ENCODE measurements around the gene C21orf58. TPM values are rescaled to one million over a fixed set of nuclear protein-coding genes. Genes with fewer than 3 reads are reported as not detected.

C21orf58 gene
- polyA plus RNA-seq, 4 donors: 0.54 to 9.1 (median 3.3) TPM

DNA sequence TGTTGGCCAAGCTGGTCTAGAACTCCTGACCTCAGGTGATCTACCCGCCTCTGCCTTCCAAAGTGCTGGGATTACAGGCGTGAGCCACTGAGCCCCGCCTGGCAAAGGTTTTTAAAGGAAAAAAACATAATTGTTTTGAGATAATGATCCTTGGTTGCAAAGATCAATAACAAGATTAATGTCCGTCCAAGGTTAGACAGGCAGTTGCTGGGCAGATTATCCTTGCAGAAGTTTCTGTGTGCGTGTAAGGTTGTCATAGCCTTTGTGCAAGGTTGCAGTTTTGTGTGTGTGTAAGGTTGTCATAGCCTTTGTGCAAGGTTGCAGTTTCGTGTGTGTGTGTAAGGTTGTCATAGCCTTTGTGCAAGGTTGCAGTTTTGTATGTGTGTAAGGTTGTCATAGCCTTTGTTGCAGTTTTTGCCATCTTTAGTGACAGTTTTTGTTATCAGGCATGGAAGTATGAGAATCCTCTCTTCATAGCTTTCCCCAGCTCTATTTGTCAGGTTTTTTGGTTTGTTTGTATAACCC is 34.0 kb downstream of the C21orf58 start:
- DNase-seq: no peak
- peaks cover 0 to 8% of the 10 kb centered on the region in 2 donors for H3K9me3 ChIP-seq (ENCODE audit: control insufficient read depth in 2 of 2, insufficient read depth in 1 of 2, low read depth in 1 of 2, low read length in 1 of 2)
- H3K27ac ChIP-seq (ENCODE audit: low read depth in 1 of 3, low read length in 2 of 3): no peak overlapping the region
- FAIRE-seq: no peak
- peaks cover 4 to 13% (median 4%) of the 10 kb centered on the region in 3 donors for H3K36me3 ChIP-seq (ENCODE audit: control insufficient read depth in 3 of 3, insufficient read depth in 2 of 3, low read depth in 1 of 3, low read length in 3 of 3)
- peaks cover 0 to 11% (median 4%) of the 10 kb centered on the region in 3 donors for H3K4me1 ChIP-seq (ENCODE audit: control insufficient read depth in 3 of 3, insufficient read depth in 2 of 3, low read depth in 1 of 3, low read length in 2 of 3)
- 63 to 79% (median 70%) methylated on average over 6 of the region's 6 CpGs for whole genome bisulfite sequencing, 3 donors
- H3K4me3 ChIP-seq (ENCODE audit: low read depth in 1 of 3, low read length in 3 of 3): no peak overlapping the region
- H3K27me3 ChIP-seq (ENCODE audit: control insufficient read depth in 3 of 3, insufficient read depth in 3 of 3, low read length in 3 of 3): no peaks in the 10 kb centered on the region

DNA sequence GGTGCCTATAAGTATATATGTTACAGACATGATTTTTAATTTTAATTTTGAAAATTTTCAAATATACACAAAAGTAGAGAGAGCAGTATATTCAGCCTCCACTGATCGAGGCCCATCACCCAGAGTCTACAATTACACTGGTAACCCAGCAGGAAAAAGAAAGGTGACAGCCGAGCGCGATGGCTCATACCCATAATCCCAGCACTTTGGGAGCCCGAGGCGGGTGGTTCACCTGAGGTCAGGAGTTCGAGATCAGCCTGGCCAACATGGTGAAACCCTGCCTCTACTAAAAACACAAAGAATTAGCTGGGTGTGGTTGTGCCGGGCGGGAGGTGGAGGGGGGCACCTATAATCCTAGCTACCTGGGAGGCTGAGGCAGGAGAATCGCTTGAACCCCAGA is 36.1 kb downstream of the C21orf58 start:
- 85 to 90% (median 88%) methylated on average over 10 of the region's 10 CpGs for WGBS, 3 donors
- DNase-seq (no peak), FAIRE-seq (no peak)
- Histone ChIP-seq H3K4me1 (ENCODE audit: control insufficient read depth in 3 of 3, insufficient read depth in 2 of 3, low read depth in 1 of 3, low read length in 2 of 3) (peaks cover 6 to 17% (median 12%) of the 10 kb centered on the region in 3 donors), H3K27me3 (ENCODE audit: control insufficient read depth in 3 of 3, insufficient read depth in 3 of 3, low read length in 3 of 3) (no peaks in the 10 kb centered on the region), H3K4me3 (ENCODE audit: low read depth in 1 of 3, low read length in 3 of 3) (no peak overlapping the region), H3K9me3 (ENCODE audit: control insufficient read depth in 2 of 2, insufficient read depth in 1 of 2, low read depth in 1 of 2, low read length in 1 of 2) (peaks cover 0 to 8% of the 10 kb centered on the region in 2 donors), H3K36me3 (ENCODE audit: control insufficient read depth in 3 of 3, insufficient read depth in 2 of 3, low read depth in 1 of 3, low read length in 3 of 3) (peaks cover 6 to 22% (median 6%) of the 10 kb centered on the region in 3 donors), H3K27ac (ENCODE audit: low read depth in 1 of 3, low read length in 2 of 3) (no peak overlapping the region)

DNA sequence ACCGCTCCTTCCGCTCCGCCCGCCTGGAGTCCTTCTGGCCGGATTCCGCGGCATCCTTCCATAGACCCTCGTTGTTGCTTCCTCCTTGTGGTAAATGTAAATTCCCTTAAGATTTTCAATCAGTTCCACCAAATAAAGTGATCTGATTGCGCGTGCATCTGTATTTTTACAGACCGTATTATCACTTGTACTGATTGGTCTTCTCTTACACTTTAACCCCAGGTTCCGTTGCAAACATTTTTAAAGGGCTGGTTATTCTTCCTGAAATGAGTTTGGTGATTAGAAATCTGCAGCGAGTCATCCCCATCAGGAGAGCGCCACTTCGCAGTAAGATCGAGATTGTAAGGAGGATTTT is 37.0 kb downstream of the C21orf58 start:
- peak overlapping the region; percentile 91 to 96 (median 92) for H3K27ac ChIP-seq (ENCODE audit: low read depth in 1 of 3, low read length in 2 of 3)
- WGBS, 3 donors: 0 to 1% (median 1%) methylated on average over 16 of the region's 16 CpGs
- H3K4me3 ChIP-seq (ENCODE audit: low read depth in 1 of 3, low read length in 3 of 3): peak overlapping the region; percentile 77 to 81 (median 78)
- peaks cover 0 to under 1% of the 10 kb centered on the region in 2 donors for H3K9me3 ChIP-seq (ENCODE audit: control insufficient read depth in 2 of 2, insufficient read depth in 1 of 2, low read depth in 1 of 2, low read length in 1 of 2)
- peaks cover 6 to 17% (median 16%) of the 10 kb centered on the region in 3 donors for H3K4me1 ChIP-seq (ENCODE audit: control insufficient read depth in 3 of 3, insufficient read depth in 2 of 3, low read depth in 1 of 3, low read length in 2 of 3)
- DNase-seq: no peak
- no peaks in the 10 kb centered on the region for H3K27me3 ChIP-seq (ENCODE audit: control insufficient read depth in 3 of 3, insufficient read depth in 3 of 3, low read length in 3 of 3)
- peaks cover 2 to 21% (median 2%) of the 10 kb centered on the region in 3 donors for H3K36me3 ChIP-seq (ENCODE audit: control insufficient read depth in 3 of 3, insufficient read depth in 2 of 3, low read depth in 1 of 3, low read length in 3 of 3)
- FAIRE-seq: no peak

DNA sequence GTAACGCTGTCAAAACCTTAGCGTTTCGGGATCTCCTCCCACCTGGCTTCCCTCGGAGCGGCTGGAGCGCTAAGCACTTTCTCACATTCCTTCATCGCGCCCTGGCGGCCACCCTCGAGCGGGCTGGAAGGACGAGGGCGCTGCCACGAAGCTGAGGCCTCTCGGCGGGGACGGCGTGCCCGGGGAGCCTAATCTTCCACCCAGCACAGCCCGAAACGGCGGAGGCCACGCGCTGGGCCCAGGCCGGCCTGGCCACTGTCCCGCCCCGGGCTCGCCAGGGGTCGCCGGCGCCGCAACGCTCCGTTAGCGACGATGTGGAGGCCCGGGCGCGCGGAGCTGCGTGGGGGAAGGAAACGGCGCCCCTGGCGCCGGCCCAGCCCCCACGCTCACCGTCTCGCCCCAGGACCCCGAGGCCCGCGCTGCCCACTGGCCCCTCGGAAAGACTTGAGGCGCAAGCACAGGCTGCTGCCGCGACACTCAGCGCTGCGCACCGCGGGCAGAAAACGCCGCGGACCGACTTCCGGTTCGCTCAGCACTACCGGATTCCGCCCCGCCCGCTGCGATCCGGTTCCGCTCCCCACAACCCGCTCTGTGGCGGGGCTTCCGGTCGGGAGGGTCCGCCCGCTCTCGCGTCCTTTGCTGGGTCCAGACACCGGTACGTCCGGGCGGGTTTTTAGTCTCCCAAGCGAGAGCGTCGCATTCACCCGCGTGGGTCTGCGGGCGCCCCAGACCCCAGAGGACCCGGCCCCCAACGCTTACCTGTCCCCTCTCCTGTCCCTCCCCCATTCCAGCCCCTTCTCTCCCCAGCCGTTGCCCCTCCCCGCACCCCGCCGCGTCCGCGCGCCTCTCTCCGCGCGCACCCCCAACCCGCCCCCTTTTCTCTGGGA is 37.7 kb downstream of the C21orf58 start, which contains the start of gene YBEY:
Gene YBEY, plus strand, starts transcription at position 582 of the 887 bp plus-strand sequence. CDS start 572 bp downstream, outside the sequence.
- H3K4me1 ChIP-seq (ENCODE audit: control insufficient read depth in 3 of 3, insufficient read depth in 2 of 3, low read depth in 1 of 3, low read length in 2 of 3): peaks cover 6 to 17% (median 17%) of the 10 kb centered on the region in 3 donors

DNA sequence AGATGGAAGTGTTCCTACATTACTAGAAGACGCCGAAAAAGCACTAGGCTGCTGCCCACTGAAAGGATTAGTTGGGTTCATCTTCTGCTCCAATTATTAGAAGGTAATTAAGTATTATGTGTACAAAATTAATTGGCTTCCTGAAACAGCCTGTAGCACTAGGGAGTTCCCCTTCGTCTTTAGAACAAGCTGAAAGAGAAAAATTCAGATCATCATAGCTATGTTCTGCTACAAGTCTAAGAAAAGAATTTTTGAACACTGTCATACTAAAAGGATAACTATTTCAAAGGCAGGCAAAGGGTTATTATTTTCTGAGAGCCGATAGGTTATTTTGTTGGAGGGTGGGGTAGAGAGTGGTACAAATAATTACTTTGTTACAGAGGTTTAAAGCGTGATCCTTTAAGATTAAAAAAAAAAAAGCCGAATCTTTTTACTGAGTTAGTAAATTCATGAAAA is 38.4 kb downstream of the C21orf58 start, which contains the start of gene MCM3AP:
Gene MCM3AP, minus strand, starts transcription at position 406 of the 456 bp plus-strand sequence. Its CDS starts 325 bp downstream, at position 81.
- DNase-seq: no peak

More for the DNA sequence above, 37.7 kb downstream of the C21orf58 start, which contains the start of gene YBEY:
- no peak for FAIRE-seq
- peaks cover 2 to 20% (median 2%) of the 10 kb centered on the region in 3 donors for H3K36me3 ChIP-seq (ENCODE audit: control insufficient read depth in 3 of 3, insufficient read depth in 2 of 3, low read depth in 1 of 3, low read length in 3 of 3)
- H3K4me3 ChIP-seq (ENCODE audit: low read depth in 1 of 3, low read length in 3 of 3): peak within 1 kb of the TSS; percentile 77 to 81 (median 78)
- no peaks in the 10 kb centered on the region for H3K9me3 ChIP-seq (ENCODE audit: control insufficient read depth in 2 of 2, insufficient read depth in 1 of 2, low read depth in 1 of 2, low read length in 1 of 2)
- H3K27ac ChIP-seq (ENCODE audit: low read depth in 1 of 3, low read length in 2 of 3): peak within 1 kb of the TSS; percentile 91 to 96 (median 92)
- no peaks in the 10 kb centered on the region for H3K27me3 ChIP-seq (ENCODE audit: control insufficient read depth in 3 of 3, insufficient read depth in 3 of 3, low read length in 3 of 3)
- 0% methylated on average over 79 to 105 of the region's 105 CpGs for WGBS, 3 donors
- peak; percentile 88 to 97 for DNase-seq

DNA sequence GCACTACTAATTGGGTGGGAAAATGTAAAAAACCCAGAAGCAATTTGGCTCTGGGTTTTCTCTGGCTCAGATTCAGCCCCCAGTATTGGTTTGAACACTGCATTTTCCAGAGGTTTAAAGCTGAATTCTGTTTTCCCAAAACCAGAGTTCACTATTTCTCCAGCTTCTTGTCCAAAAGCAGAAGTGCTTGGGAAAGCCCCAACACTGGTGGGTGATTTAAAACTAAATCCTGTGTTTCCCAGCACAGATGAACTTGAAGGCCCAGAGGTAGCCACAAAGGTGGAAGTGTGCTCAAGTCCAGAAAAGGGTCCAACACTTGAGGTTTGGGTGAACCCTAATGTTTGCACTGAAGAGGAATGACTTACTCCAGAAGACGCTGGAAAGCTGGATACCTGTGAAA is 38.9 kb downstream of the C21orf58 start:
- Histone ChIP-seq H3K27ac (ENCODE audit: low read depth in 1 of 3, low read length in 2 of 3) (no peak overlapping the region), H3K4me3 (ENCODE audit: low read depth in 1 of 3, low read length in 3 of 3) (peak overlapping the region in 1 of 3 donors; percentile 81), H3K36me3 (ENCODE audit: control insufficient read depth in 3 of 3, insufficient read depth in 2 of 3, low read depth in 1 of 3, low read length in 3 of 3) (peaks cover 6 to 32% (median 7%) of the 10 kb centered on the region in 3 donors), H3K4me1 (ENCODE audit: control insufficient read depth in 3 of 3, insufficient read depth in 2 of 3, low read depth in 1 of 3, low read length in 2 of 3) (peaks cover 6 to 17% (median 17%) of the 10 kb centered on the region in 3 donors), H3K27me3 (ENCODE audit: control insufficient read depth in 3 of 3, insufficient read depth in 3 of 3, low read length in 3 of 3) (no peaks in the 10 kb centered on the region), H3K9me3 (ENCODE audit: control insufficient read depth in 2 of 2, insufficient read depth in 1 of 2, low read depth in 1 of 2, low read length in 1 of 2) (no peaks in the 10 kb centered on the region)
- DNase-seq (no peak), FAIRE-seq (no peak)
- 75 to 95% (median 80%) methylated on average over 1 of the region's 1 CpG for WGBS, 3 donors

More for the DNA sequence above, 38.4 kb downstream of the C21orf58 start, which contains the start of gene MCM3AP:
- Histone ChIP-seq H3K9me3 (ENCODE audit: control insufficient read depth in 2 of 2, insufficient read depth in 1 of 2, low read depth in 1 of 2, low read length in 1 of 2) (no peaks in the 10 kb centered on the region), H3K4me3 (ENCODE audit: low read depth in 1 of 3, low read length in 3 of 3) (peak within 1 kb of the TSS; percentile 77 to 81 (median 78)), H3K4me1 (ENCODE audit: control insufficient read depth in 3 of 3, insufficient read depth in 2 of 3, low read depth in 1 of 3, low read length in 2 of 3) (peaks cover 6 to 17% (median 17%) of the 10 kb centered on the region in 3 donors), H3K27me3 (ENCODE audit: control insufficient read depth in 3 of 3, insufficient read depth in 3 of 3, low read length in 3 of 3) (no peaks in the 10 kb centered on the region), H3K27ac (ENCODE audit: low read depth in 1 of 3, low read length in 2 of 3) (peak within 1 kb of the TSS; percentile 91 to 96 (median 92)), H3K36me3 (ENCODE audit: control insufficient read depth in 3 of 3, insufficient read depth in 2 of 3, low read depth in 1 of 3, low read length in 3 of 3) (peaks cover 2 to 27% (median 2%) of the 10 kb centered on the region in 3 donors)
- FAIRE-seq: no peak
- WGBS, 3 donors: 26 to 34% (median 32%) methylated on average over 6 of the region's 6 CpGs

DNA sequence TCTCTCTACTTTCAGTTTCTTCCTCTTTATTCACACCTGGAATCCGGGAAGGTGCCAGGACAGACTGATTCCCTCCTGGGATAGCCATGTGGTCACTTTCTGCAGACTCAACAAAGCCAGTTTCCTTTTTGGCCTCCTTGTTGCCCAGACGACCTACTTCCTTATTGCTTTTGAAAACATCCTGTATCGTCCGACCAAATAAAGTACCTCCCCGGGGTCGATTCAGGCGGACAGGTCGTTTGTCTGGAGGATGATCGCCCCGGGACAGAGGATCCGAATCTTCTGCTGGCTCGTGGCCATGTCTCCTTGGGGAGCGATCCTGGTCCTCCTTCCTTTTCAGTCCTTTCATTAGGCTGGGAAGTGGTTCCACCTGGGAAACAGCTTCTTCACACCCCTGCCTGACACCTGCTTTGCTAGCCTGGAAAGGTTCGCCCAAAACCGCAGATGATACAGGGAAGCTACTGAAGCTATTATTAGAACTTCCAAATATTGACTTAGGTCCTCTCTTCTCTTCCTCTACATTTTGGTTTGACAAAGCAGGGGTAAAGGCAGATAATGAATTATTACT is 39.5 kb downstream of the C21orf58 start:
- peak in 1 of 2 donors; percentile 42 for DNase-seq
- 56 to 67% (median 59%) methylated on average over 15 of the region's 15 CpGs for WGBS, 3 donors
- peaks cover 6 to 17% (median 17%) of the 10 kb centered on the region in 3 donors for H3K4me1 ChIP-seq (ENCODE audit: control insufficient read depth in 3 of 3, insufficient read depth in 2 of 3, low read depth in 1 of 3, low read length in 2 of 3)

More for the DNA sequence above, 39.5 kb downstream of the C21orf58 start:
- no peak for FAIRE-seq
- Histone ChIP-seq H3K27ac (ENCODE audit: low read depth in 1 of 3, low read length in 2 of 3) (peak overlapping the region in 1 of 3 donors; percentile 47), H3K4me3 (ENCODE audit: low read depth in 1 of 3, low read length in 3 of 3) (peak overlapping the region in 1 of 3 donors; percentile 8), H3K36me3 (ENCODE audit: control insufficient read depth in 3 of 3, insufficient read depth in 2 of 3, low read depth in 1 of 3, low read length in 3 of 3) (peaks cover 10 to 37% (median 12%) of the 10 kb centered on the region in 3 donors), H3K9me3 (ENCODE audit: control insufficient read depth in 2 of 2, insufficient read depth in 1 of 2, low read depth in 1 of 2, low read length in 1 of 2) (no peaks in the 10 kb centered on the region), H3K27me3 (ENCODE audit: control insufficient read depth in 3 of 3, insufficient read depth in 3 of 3, low read length in 3 of 3) (no peaks in the 10 kb centered on the region)

Measured in small intestine (tissue), 7 donors.